ENCODE measurements around the gene TMEM259.

Gene TMEM259

DNA sequence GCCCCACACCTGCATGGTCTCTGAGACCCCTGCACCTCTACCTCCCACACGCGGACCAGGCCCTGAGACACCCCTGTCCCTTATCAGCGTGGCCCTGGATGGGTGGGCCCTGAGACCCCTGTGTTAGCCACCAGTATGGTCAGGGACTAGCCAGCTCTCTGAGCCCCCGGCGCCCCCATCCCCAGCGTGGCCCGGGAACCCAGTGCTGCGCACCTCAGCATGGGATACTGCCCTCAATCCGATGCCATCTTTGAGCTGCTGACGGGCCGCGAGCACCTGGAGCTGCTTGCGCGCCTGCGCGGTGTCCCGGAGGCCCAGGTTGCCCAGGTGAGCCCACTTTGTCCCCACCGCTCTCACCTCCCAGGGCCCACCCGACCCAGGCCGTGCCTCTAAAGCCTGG is 41.1 kb upstream of the TMEM259 start:
- no peak for TF ChIP-seq CTCF (IDR thresholded peaks at IDR 0.05; ENCODE audit: low read depth, low read length)
- no peak for DNase-seq (ENCODE audit: extremely low read depth, low read depth)

DNA sequence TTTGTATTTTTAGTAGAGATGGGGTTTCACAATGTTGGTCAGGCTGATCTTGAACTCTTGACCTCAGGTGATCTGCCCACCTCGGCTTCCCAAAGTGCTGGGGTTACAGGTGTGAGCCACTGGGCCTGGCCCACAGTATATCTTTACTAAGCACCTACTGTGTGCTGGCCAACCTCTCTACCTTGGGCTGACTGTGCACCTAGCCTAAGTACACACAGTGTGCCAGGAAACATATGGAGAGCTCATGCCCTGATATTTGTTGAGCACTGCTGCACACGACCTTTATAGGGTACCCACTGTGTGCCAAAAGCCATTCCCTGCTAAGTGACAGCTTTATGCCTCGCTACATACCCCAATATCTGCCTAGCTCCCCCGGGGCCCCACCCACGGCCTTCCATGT is 39.8 kb upstream of the TMEM259 start:
- TF ChIP-seq CTCF (IDR thresholded peaks at IDR 0.05; ENCODE audit: low read depth, low read length), result no peak
- DNase-seq (ENCODE audit: extremely low read depth, low read depth), result no peak

DNA sequence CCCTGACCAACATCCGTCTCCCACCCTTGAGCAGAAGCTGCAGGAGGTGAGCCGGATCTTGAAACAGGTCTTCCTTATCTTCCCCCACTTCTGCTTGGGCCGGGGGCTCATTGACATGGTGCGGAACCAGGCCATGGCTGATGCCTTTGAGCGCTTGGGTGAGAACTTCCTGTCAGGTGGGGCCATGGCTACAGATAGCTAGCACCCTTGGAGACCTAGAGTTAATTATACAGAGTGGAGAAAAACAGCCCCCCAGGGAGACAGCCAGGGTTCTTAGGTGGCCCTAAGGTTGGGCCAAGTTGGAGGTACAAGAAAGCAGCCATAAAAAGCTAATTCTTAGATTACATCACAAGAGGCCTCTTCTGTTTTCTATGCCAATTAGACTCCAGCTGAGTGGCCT is 37.2 kb upstream of the TMEM259 start:
- no peak for TF ChIP-seq CTCF (IDR thresholded peaks at IDR 0.05; ENCODE audit: low read depth, low read length)
- DNase-seq (ENCODE audit: extremely low read depth, low read depth), result no peak

DNA sequence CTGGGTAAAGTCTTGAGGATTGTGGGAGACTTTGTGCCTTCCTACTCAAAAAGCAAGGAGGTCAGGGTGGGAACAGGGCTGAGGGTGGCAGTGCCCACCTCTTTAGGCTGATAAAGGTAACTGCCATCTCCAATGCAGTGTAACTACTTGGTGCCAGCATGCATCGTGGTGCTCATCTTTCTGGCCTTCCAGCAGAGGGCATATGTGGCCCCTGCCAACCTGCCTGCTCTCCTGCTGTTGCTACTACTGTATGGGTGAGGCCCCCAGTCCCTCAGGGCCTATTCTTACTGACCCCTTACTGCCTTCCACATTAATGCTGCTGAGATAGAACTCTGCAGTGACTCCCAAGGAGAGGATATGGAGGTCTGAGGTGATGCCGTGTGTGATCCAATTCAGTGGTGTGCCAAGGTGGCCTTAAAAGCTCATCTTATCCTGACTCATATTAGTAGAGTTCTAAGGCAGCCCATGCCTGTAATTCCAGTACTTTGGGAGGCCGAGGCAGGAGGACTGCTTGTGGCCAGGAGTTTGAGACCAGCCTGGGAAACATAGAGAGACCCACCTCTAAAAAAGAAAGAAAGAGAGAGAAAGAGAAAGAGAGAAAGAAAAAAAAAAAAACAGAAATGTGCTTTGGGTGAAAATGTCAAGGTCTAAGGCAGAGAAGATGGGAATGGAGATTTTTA is 36.4 kb upstream of the TMEM259 start:
- TF ChIP-seq CTCF (IDR thresholded peaks at IDR 0.05; ENCODE audit: low read depth, low read length), result no peak
- DNase-seq (ENCODE audit: extremely low read depth, low read depth), result no peak

GRCh38 chr19:1055886-1056620 is 35.1 kb upstream of the TMEM259 start:
- DNase-seq (ENCODE audit: extremely low read depth, low read depth), result no peak

DNA sequence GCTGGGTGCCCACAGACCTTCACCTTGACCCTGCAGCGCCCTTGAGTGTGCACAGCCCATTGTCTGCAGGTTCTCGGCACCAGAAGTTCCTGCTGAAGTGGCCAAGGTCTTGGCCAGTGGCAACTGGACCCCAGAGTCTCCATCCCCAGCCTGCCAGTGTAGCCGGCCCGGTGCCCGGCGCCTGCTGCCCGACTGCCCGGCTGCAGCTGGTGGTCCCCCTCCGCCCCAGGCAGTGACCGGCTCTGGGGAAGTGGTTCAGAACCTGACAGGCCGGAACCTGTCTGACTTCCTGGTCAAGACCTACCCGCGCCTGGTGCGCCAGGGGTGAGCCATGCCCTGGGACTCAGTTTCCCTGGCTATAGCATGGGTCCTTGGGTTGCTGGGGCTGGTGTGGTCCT is 34.1 kb upstream of the TMEM259 start:
- no peak for DNase-seq (ENCODE audit: extremely low read depth, low read depth)
- TF ChIP-seq CTCF (IDR thresholded peaks at IDR 0.05; ENCODE audit: low read depth, low read length), result no peak

More at GRCh38 chr19:1055886-1056620, 35.1 kb upstream of the TMEM259 start:
- TF ChIP-seq CTCF (IDR thresholded peaks at IDR 0.05; ENCODE audit: low read depth, low read length), result no peak
